ENCODE measurements around the gene CALML5.

CALML5 gene, protein sequence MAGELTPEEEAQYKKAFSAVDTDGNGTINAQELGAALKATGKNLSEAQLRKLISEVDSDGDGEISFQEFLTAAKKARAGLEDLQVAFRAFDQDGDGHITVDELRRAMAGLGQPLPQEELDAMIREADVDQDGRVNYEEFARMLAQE

DNA sequence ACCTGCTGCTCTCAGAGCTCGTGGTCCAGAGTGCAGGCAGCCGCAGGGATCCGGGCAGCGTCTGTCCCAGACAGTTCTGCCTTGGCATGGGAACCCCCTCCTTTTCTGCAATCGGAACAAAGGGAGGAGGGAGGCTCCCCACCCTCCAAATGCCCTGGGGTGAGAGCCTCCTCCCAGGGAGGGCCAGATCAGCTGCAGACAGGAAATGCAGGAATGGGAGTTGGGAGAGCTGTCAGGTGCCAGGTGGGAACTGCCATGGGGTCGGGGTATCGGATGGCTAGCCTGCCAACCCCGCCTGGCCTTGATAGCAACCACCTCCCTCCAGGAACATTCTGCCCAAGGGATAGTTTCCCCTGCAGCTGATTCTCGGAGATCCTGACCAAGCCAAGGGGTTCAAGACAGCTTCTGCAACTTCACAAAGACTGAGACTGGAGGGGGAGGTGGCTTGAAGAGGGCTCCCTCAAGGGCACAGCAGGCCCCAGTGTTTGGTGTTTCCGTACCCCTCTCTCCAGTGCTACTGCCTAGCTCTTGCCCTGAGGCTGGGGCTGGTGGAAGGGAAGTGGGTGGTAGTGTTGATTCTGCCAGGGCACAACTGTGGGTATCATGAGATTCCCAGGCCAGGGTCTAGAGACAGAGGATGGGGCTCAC is at the start of gene CALML5:
Gene CALML5, minus strand, starts transcription at position 78 of the 648 bp plus-strand sequence. CDS start 132 bp downstream, outside the sequence.
- no peak for DNase-seq

DNA sequence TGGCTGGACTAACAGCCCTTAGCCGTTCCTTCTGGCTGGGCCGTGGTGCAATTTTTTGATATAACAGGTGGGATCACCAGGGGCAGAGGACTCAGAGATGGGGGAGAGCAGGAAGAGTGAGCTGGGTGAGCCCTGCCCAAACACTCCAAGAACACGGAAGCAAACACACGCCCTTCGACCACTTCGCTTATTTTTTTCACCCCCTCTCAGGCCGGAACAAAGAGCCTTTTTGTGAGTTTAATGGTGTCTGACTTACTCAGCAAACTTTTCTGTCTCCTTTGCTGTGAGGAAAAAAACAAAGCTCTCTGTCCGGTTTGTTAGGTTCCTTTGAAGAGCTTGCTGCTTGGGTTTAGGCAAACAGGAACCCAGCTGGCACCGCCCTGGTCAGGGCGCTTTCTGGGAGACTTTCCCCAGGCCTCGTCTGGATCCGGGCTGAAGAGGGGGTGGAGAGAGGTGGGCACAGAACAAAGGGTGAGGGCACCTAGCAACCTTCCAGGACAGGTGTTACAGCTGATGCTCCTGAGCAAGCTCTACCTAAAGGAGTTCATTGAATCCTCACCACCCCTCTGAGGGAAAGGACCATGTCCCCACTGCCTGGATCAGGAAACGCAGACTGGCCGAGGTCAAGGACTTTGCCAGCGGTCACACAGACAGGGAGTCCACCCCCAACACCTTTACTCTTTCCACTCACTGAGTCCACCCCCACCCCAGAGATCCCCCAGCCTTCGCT is 48.7 kb upstream of the CALML5 start:
- DNase-seq = peak; percentile 40

GRCh38 chr10:5547681-5547930 is 48.2 kb upstream of the CALML5 start:
- DNase-seq = no peak

DNA sequence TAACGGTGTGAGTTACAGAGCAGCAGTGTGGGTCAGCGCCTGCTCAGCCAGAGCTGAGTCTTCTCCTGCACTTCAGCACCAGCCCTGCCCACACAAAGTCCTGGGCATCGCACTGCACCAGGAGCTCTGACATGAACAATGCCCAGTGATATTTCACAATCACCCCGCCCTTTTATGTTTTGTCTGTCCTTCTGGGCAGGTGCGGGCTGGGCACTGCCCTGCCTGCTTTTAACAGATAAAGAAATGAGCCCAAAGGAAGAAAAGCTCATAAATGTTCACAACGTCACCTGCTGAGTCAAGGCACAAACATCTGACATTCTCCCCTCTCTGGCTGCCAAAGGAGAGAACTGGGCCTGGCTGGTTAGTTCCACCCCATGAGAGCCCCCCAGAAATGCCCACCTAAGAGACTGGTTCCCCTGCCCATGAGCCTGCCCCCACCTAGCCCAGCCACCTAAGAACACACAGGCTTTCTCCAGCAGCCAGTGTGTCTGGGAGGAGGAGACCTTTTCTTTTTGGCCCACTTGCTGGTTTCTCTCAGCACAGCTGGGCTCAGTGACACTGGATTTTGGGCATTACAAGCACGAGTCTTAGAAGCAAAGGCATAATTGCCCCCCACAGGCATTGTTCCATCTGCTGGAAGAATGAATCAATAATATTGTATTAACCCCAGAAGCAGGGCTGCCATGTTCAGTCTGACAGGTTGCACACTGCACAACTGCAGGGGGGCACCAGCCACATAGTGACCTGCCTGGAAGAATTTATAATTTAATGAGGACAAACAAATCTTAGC is 47.7 kb upstream of the CALML5 start:
- DNase-seq = peak; percentile 50

DNA sequence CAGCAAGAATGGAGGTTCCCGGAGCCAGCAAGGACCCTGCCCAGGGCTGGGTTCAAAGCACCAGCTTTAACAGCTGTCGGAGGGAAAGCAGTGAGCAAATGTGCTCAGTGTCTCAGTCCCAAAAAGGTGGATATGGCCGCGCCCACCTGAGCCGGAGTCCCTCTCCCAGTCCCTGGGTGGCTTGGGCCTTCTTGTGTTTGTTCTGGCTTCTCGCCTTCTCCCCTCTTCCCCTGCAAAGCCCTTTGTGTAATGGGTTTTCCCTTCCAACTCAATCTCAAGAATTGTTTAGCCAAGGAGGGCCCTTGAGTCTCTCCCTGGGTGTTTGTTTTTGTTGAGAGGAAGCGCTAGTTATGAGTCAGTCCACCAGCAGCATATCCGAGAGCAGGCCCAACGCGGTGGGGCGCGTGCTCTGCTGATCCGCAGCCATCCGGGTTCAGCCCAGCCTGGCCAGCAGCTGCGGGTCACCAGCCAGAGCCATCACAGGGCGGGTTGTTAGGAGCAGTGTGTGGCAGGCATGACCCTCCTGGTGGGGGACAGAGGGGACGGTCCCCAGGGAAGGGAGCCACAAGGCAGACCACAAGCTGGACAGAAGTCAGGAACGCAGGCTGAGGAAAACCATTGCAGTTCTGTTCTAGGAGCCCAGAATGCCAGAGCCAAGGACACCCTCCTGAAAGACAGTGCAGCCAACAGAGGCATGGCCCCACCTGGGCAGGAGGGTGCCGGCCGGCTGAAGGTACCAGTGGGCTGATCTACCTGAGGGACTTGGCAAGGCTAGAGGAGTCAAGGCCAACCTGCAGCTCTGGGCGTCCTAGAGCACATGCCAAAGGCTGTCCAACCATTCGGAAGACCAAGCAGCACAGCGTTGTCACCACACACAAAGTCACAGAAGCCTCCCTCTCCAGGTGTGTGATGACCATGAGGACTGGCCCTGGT is 46.7 kb upstream of the CALML5 start:
- DNase-seq = peak; percentile 15

- no peak for DNase-seq
These were observed 46.0 kb upstream of the CALML5 start for GRCh38 chr10:5545426-5545777.

GRCh38 chr10:5545011-5545410 is 45.6 kb upstream of the CALML5 start:
- no peak for DNase-seq

- DNase-seq = no peak
These were observed 44.9 kb upstream of the CALML5 start for GRCh38 chr10:5544216-5544805.

GRCh38 chr10:5543623-5544022 is 44.3 kb upstream of the CALML5 start:
- DNase-seq = no peak

- no peak for DNase-seq
These were observed 42.7 kb upstream of the CALML5 start for GRCh38 chr10:5542100-5542499.

DNA sequence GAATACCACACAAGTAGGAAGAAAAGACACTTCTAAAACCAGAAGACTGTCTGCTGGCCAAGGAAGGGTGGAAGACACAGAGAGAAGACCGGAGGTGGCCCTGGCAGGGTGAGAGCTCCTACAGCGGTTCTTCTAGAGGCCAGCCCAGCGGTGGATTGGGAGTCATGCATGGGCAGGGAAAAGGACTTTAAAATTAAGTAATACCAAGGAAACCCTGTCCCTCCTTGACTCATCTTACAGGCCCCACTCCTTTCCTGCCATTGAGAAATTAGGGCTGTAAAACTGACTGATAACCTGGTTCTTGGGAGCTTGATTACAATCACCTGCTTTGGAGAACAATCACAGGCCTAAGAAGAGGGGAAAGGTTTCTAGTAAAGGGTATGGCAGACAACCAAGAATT is 41.5 kb upstream of the CALML5 start:
- no peak for DNase-seq

GRCh38 chr10:5540080-5540479 is 40.7 kb upstream of the CALML5 start:
- DNase-seq = no peak

DNA sequence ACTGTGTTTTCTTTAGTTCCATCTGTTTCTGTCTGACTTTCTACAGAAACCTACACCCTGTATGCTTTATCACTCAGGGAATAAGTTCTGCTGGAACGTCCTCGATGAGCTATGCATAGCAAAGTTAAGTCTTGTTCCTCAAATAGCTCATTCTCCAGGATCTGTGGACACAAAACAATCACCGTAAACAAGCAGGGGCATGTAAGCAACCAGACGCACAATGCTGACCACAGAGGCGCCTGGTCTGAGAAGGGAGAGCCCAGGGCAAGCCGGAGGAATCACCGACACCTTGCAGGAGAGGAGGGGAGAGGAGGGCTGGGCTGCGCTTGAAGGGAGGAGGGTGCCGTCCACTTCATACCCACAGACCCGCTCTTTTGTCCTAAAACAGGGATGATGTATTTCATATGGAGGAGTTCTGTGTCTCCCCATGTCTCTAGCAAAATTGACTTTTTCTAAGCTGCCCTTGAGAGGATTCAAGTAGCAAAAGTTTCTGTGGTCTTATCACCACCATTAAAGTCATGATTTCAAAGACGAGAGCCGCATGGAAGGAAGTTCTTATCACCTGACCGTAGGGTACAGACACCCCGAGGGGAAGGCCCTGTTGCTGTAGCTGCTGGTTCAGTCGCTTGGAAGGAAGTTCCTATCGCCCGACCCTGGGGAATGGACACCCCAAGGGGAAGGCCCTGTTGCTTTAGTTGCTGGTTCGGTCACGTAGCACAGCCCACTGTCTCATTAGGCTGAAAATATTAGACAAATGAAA is 39.7 kb upstream of the CALML5 start:
- no peak for DNase-seq

DNA sequence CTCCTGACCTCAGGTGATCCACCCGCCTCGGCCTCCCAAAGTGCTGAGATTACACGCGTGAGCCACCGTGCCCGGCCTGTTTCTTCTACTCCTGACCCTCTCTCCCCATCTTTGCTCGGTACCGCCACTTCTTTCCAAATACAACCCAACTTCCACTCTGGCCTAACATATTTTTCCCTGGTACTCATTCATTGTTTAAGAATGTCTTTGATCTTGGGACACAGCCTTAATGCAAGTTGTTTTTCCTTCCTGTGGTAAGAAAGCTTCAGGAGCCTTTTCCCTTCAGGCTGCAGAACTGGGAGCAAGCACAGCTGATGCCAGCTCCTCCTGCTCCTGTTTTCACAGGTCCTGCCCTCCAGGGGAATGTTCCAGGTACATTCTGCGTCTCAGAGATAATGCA is 39.1 kb upstream of the CALML5 start:
- no peak for DNase-seq

GRCh38 chr10:5537684-5538083 is 38.3 kb upstream of the CALML5 start:
- DNase-seq = no peak

GRCh38 chr10:5536486-5537081 is 37.2 kb upstream of the CALML5 start:
- DNase-seq = no peak

- no peak for DNase-seq
These were observed 35.8 kb upstream of the CALML5 start for GRCh38 chr10:5534880-5535856.

GRCh38 chr10:5534051-5534821 is 34.9 kb upstream of the CALML5 start:
- DNase-seq = no peak

DNA sequence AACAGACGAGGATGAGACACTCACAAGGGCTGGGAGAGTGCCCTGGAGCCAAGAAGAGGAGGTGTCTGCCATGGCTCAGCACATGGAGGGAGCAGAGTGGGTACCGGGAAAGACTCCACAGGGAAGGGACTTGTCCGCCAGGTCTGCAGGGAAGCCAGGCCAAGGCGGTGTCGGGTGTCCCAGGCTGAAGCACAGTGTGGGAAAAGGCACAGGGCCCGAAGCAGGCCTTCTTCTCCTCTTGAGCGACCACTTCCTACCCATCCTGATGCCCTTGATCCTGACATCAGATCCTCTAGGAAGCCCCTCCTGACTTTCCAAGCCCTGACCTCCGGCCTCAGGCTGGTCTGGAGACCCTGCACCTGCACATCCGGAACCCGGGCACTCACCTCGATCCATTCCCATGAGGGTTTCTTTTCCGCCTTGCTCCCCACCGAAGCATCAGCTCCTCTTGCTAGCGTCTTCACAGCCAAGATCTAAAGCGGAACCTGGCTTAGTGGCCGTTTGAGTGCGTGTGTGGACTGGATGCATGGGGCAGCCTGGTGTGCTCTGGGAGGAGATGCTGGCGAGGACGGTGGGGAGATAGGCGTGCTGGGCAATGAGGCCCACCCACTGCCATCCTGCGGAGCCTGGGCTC is 33.8 kb upstream of the CALML5 start:
- DNase-seq = no peak

Measured in DMS153 (cell line).